Osteoblast (primary cell): Measurements from ENCODE around the gene ACACB. TPM values are rescaled to one million over a fixed set of nuclear protein-coding genes. Genes with fewer than 3 reads are reported as not detected.

Source experiments
- DNase-seq: peaks from one replicate; pipeline ENCODE4 v3.0.0; 2011; ENCODE audit warnings: low spot score, mixed read lengths; ENCODE audit not compliant: insufficient read length; ENCODE audit errors: missing footprints
- H2AFZ ChIP-seq: 2 replicates; pipeline ENCODE4 v1.6.0; 2011; ENCODE audit warnings: mild to moderate bottlenecking, low read length
- H3K27ac ChIP-seq: 2 replicates; pipeline ENCODE4 v1.5.1; 2011; ENCODE audit warnings: mild to moderate bottlenecking, low read depth, low read length, moderate library complexity
- H3K27me3 ChIP-seq: 2 replicates; pipeline ENCODE4 v1.6.0; 2012; ENCODE audit warnings: mild to moderate bottlenecking, control low read depth, inconsistent platforms, low read length, moderate library complexity; ENCODE audit not compliant: insufficient read depth
- H3K36me3 ChIP-seq: 2 replicates; pipeline ENCODE4 v1.5.1; 2011; ENCODE audit warnings: mild to moderate bottlenecking, low read length, control low read depth, moderate library complexity; ENCODE audit not compliant: insufficient read depth
- H3K4me1 ChIP-seq: 2 replicates; pipeline ENCODE4 v1.5.1; 2011; ENCODE audit warnings: mild to moderate bottlenecking, low read length, control low read depth, moderate library complexity; ENCODE audit not compliant: insufficient read depth
- H3K4me2 ChIP-seq: 2 replicates; pipeline ENCODE4 v1.6.0; 2011; ENCODE audit warnings: mild to moderate bottlenecking, low read length; ENCODE audit not compliant: insufficient read depth
- H3K4me3 ChIP-seq: fragments of 200-600 bp; sonication (generic); 3 replicates; pipeline ENCODE4 v1.5.1; 2012; ENCODE audit warnings: mild to moderate bottlenecking, low read length, inconsistent platforms; ENCODE audit not compliant: insufficient read depth
- H3K79me2 ChIP-seq: 2 replicates; pipeline ENCODE4 v1.6.0; 2012; ENCODE audit warnings: mild to moderate bottlenecking, low read length, control low read depth, inconsistent platforms; ENCODE audit not compliant: insufficient read depth
- H3K9me3 ChIP-seq: 2 replicates; pipeline ENCODE4 v1.5.1; 2011; ENCODE audit warnings: low read depth, low read length, control low read depth
- H4K20me1 ChIP-seq: 2 replicates; pipeline ENCODE4 v1.6.0; 2012; ENCODE audit warnings: mild to moderate bottlenecking, low read length, control low read depth; ENCODE audit not compliant: insufficient read depth
- CTCF ChIP-seq: IDR thresholded peaks from 2 replicates; pipeline ENCODE4 v1.5.1; 2011; ENCODE audit warnings: mild to moderate bottlenecking, low read depth, low read length, moderate library complexity; ENCODE audit errors: extremely low read depth
- total RNA-seq: library from RNA; depleted of rRNA; stranded (reverse); fragments of >200 nt; gene quantifications from 2 replicates; pipeline ENCODE4 v1.2.3, GENCODE V29; 2012

ACACB gene
- total RNA-seq, 1 donor: 13.8 TPM

- DNase-seq: no peak
- Histone ChIP-seq H3K4me2 (no peak overlapping the region), H3K4me3 (no peak overlapping the region), H3K36me3 (no peaks in the 10 kb centered on the region), H2AFZ (no peak overlapping the region), H3K4me1 (no peaks in the 10 kb centered on the region), H4K20me1 (no peaks in the 10 kb centered on the region), H3K27ac (no peak overlapping the region), H3K79me2 (no peaks in the 10 kb centered on the region), H3K9me3 (no peaks in the 10 kb centered on the region), H3K27me3 (no peaks in the 10 kb centered on the region)
- TF ChIP-seq CTCF: no peak
These were observed 50.0 kb downstream of the ACACB start for GRCh38 chr12:109166371-109166770.

GRCh38 chr12:109167781-109168180 is 51.4 kb downstream of the ACACB start:
- Histone ChIP-seq H3K79me2 (no peaks in the 10 kb centered on the region), H3K4me2 (no peak overlapping the region), H2AFZ (no peak overlapping the region), H4K20me1 (no peaks in the 10 kb centered on the region), H3K36me3 (no peaks in the 10 kb centered on the region), H3K27ac (no peak overlapping the region), H3K4me1 (no peaks in the 10 kb centered on the region), H3K27me3 (no peaks in the 10 kb centered on the region), H3K4me3 (no peak overlapping the region), H3K9me3 (no peaks in the 10 kb centered on the region)
- TF ChIP-seq CTCF: no peak
- DNase-seq: no peak

GRCh38 chr12:109169262-109169661 is 52.9 kb downstream of the ACACB start:
- Histone ChIP-seq H2AFZ (no peak overlapping the region), H3K4me1 (no peaks in the 10 kb centered on the region), H4K20me1 (no peaks in the 10 kb centered on the region), H3K36me3 (no peaks in the 10 kb centered on the region), H3K9me3 (no peaks in the 10 kb centered on the region), H3K4me2 (no peak overlapping the region), H3K27me3 (no peaks in the 10 kb centered on the region), H3K27ac (no peak overlapping the region), H3K79me2 (no peaks in the 10 kb centered on the region), H3K4me3 (no peak overlapping the region)
- no peak for DNase-seq
- no peak for TF ChIP-seq CTCF

- no peak overlapping the region for H2AFZ ChIP-seq
- TF ChIP-seq CTCF: no peak
- H4K20me1 ChIP-seq: no peaks in the 10 kb centered on the region
- H3K79me2 ChIP-seq: no peaks in the 10 kb centered on the region
- H3K4me1 ChIP-seq: no peaks in the 10 kb centered on the region
- H3K27me3 ChIP-seq: no peaks in the 10 kb centered on the region
- H3K4me2 ChIP-seq: no peak overlapping the region
- no peak overlapping the region for H3K27ac ChIP-seq
- no peak overlapping the region for H3K4me3 ChIP-seq
- no peaks in the 10 kb centered on the region for H3K36me3 ChIP-seq
- DNase-seq: no peak
- no peaks in the 10 kb centered on the region for H3K9me3 ChIP-seq
These were observed 53.3 kb downstream of the ACACB start for GRCh38 chr12:109169686-109170085.
